DMS153 treated with DMSO at 0.1 percent for 48 hours (cell line): ENCODE data around the gene DISP3.

Source experiments
- DNase-seq: peaks from one replicate; lab custom pipeline; 2025; ENCODE audit not compliant: unreplicated experiment; lab: John Stamatoyannopoulos, UW

Gene DISP3

DNA sequence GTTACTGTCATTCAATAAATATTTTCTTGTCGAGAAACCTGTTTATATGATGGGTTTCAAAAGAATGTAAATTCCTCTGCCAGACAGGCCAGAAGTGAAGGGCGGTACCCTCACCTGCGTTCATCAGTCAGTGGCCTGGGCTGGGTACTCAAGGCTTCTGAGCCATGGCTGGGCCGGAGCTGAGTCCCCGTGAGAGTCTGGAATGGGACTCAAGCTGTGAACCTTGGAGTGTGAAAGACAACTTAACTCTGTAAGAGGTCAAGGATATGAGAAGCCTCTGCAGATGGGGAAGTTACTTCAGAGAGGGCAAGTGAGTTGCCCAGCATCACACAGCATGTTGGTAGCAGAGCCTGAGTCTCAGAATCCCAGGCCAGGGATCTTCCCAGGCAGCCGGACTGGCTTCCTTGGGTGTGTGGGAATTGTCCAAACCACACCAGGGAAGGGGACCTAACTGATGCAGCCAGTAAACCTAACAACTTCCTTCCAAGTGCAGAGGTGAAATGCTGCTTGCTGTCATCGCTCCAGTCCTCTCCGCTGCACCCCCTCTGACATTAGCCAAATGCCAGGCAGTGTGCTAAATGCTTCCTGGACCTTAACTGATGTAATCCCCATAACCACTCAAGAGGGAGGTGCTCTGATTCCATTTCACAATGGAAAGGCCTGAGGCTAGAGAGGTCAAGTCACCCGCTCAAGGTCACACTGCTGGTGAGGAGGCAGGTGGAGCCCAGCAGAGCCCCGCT, 4.8 kb downstream of the DISP3 start:
- DNase-seq: no peak

DNA sequence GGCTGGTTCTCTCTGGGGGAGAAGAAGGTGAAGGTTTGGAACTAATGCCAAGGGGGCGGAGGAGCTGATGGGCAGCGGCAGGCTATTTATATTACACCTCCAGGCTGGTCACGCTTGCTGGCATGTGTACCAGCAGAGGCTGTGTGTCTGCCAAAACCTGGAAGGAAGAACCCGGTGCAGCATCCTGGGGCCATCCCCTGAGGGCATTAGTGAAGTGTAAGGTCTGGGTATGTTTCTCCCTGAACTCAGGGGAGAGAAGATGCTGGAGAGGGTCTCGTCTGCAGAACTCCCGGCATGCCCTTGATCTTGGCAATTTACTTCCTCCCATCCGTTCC, 5.3 kb downstream of the DISP3 start:
- no peak for DNase-seq

DNA sequence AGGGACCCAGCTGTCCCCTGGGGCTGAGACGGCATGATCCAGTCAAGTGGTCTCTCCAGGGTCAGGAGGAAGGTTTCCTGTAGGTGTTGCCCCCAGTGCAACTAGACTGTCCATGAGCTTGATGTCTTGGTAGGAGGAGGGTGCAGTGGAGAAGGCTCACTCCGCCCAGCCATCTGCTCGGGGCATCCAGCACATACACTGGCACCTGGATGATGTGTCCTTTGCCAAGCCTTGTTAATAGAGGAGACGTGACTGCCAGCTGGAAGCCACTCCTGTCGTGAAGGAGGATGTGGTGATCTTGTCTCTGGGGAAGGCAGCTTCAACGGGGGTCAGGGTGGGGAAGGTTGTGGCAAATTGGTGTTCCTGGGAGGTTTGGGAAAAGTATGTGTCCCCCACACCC, 6.2 kb downstream of the DISP3 start:
- no peak for DNase-seq

DNA sequence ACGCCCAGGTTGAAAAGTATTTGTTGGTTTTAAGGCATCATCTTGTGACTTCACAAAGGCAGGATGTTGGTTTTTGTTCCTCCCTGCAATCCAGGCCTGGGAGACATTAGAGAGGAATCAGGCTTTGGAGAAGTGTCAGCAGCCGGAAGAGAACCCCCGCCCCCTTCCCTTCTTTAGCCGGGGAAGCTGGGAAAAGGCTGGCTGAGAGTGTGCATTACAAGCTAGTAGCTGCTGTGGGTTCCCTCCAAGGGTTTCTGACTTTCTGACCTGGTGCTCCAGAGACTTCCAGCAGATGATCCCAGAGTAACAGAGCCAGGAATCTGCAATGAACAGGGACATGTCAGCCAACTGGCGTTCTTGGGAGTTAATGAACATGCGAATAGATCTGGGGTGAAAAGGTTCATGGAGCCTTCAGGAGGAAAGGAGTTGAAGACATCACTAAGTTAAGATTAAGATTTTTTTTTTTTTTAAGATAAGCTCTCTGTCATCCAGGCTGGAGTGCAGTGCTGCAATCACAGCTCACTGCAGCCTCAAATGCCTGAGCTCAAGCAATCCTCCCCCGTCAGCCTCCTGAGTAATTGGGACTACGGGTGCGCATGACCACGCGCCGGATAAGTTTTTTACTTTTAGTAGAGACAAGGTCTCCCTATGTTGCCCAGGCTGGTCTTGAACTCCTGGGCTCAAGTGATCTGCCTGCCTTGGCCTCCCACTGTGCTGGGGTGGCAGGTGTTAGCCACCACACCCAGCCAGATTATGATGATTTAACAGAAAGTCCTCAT, 7.5 kb downstream of the DISP3 start:
- no peak for DNase-seq

DNA sequence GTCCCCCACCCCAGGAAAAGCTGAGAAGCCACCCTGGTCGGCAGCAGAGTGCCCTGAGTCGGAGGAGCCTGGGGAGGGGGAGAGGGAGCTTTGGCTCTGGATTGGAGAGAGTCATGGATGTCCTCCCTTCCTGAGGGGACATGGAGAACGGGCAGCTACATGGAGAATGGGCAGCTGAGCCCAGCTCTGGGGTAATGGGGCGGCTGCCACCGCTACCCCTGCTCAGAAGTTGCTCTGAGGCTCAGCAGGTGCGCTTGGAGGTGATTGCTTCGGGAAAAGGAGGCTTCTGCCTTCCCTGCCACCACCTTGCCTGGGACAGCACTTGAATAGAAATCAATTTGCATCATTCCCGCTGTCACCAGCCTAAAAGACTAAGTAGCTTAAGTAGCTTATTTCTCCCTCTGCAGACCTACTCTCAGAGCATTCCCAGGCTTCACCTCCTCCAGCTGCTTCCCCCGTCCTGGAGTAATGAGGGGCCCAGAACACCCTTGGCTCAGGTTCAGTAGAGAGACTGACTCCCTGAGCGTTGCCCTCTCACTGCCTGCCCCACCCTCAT, 8.3 kb downstream of the DISP3 start:
- DNase-seq: no peak

DNA sequence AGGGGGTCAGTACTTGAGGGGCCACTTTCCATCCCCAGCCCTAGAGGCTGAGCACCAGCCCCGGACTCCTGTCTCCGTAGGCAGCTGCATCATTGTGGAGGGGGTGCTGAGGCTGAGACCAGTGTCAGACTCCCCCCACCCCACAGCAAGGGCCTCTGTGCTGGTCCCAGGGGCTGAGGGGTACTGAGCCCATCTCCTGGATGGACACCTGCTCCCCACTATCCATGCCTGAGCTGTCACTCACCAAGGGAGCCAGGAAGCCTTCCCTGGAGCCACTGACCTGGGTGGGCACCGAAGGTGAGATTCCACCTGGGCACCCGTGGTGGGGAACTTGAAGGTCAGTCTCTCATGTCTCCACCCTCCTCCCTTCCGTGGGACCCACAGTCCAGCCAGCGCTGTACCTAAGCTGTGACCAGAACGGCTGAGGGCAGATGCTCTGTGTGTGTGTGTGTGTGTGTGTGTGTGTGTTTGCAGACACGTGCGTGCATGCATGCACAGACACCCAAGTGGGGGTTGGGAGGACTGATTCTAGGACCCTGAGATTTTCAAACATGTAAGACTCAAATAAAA, 9.3 kb downstream of the DISP3 start:
- no peak for DNase-seq

DNA sequence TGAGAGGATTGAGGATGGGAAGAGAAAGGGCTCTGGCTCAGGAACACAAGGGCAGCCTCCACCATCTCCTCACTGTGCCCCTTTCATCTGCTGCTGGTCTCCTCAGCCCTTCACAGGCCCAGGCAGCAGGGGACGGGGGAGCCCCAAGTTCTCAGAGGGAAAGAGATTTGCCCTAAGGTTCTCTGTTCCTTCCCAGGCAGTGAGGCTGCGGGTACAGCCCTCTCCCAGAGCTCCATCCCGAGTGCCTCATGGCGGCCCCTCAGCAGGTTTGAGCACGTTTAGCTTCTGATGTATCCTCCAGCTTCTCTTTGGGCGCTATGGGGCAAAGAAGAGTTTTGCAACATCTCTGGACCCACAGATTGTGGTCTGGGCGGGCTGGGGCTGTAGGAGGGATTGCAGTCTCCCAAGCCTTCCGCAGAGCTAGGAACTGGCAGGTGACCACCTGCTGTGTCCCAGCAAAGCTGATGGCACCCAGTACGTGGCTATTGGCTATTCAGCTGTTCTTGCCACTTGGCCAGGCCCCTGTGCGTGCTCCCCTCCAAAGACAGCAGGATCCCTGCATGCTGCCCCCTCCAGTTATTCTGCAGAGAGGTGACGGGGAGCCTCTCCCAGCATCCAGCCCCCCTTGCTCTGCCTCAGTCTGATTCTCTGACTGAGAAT, 10.1 kb downstream of the DISP3 start:
- DNase-seq: no peak

DNA sequence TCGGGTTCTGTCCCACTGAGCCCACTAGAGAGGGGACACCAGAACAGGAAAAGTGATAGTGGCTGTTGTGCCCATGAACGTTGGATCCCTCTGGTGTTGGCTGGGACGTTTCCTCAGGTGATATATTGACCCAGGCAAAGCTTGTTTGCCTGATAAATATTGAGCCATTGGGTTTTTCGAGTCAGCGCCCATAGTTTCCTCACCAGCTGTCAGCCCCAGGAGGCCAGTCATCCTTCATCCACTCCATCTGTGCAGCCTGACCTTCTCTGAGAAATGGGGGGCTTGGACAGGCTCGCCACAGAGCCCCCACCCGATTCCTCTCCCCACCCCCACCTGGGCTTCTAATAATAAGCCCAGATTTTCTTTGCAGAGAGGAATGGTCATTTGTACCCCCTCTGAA, 13.3 kb downstream of the DISP3 start:
- DNase-seq: no peak

DNA sequence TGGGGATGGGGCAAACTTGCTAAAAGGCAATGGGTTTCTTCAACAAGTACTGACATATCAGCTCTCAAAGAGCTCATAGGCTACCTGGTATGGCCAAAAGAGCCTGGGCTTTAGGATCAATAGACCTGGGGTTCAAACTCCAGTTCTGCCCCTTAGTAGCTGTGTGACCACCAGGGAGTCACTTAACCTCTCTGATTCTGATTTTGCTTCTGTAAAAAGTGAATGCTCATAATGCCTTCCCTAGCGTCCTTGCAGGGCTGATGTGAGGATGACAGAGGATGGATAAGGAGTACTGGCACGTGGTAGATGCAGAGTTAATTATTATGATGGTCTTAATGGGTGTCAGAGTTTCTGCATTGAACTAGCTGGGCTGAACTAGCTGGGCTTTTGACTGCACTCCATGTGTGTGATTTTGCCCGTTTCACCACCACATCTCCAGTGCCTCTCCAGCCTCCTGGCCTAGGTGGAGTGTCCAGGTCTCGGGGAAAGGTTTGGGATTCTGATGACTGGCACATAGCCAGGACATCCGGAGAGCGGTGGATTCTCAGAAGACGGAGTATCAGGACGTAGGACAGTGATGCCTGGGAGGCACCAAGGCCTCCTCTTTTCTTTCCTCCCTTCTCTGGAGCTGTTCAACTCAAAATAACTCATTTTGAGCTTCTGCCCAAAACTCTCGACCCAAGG, 15.2 kb downstream of the DISP3 start:
- DNase-seq: no peak

DNA sequence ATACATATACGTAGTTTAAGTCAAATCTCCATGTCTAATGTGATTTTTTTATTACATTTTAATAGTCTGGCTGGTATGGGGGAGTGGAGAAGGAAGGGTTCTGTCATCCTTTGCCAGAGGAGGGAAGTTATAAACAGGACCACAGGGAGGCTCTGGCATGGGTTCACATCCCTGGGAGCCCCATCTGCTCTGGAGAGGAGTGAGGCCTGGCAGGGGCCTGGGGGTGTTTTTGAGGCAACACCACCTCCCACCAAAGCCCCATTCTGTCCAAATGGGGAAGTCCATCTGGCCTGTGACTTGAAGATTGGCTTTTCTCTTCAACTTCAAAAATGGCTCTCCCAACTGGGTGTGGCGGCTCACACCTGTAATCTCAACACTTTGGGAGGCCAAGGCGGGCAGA, 15.8 kb downstream of the DISP3 start:
- DNase-seq: no peak

DNA sequence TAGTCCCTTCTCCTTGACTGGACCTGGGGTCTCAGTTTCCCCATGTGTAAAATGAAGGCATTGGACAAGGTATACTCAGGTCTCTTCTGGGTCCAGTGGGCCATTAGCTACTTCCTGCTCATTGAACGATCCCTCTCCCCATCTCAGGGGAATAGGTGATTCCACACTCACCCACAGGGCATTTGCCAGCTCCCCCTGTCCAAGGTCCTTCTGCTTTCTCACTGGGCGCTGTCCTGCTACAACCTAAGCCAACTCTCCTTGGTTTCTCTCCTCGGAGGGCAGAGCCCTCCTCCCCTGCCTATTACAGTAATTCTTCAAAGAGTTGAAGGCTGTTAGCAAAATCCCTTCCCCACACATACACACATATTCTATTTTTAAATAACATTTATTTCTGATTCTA, 16.6 kb downstream of the DISP3 start:
- DNase-seq: no peak

DNA sequence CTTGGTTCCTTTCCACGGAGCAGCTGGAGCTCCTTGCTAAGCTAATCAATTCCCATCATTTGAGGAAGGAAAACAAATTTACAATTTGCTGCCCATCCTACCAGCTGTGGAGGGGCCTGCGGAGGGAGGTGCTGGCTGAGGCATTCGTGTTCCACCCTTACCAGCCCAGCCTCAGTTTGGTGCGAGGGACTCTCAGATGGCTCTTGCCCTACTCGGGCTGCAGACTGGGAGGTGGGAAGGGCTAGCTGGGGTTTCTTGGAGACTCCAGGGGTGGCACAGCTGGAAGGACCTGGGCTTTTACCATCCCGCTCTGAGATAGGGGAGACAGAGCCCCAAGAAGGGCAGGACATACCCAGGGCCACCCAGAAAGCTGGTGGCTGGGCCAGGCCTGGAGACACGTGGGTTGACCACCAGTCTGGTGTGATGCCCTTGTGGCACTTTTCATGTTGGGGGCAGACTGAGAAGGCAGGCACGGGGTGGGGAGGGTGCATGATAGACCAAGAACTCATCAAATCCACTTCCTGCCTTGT, 17.7 kb downstream of the DISP3 start:
- no peak for DNase-seq

DNA sequence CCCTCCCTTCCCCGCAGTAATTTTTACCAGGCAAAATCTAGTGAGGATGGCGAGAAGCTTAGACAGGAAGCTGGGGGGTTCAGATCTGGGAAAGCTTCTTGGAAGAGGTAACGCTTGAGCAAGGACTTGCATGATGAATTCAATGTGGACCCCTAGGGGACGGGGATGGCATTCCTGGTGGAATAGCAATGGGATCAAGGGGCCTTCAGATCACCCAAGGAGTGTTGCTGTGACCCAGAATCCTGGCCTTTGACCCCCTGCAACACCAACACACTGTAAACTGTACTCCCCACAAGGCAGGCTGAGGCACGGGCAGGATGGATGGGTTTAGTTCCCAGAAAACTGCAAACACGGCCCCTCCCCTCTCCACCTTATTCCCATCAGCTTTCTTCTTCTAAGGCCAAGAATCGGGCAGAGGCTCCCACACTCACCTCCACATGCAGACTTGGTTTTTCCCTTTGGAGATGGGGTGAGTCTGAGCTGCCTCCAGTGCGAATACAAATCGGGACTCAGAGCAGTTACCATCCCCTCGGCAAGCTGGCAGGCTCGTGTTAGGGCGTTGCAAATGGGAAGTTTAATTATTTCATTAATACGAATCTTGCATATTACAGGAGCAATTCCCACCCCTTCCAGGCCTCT, 20.1 kb downstream of the DISP3 start:
- no peak for DNase-seq

DNA sequence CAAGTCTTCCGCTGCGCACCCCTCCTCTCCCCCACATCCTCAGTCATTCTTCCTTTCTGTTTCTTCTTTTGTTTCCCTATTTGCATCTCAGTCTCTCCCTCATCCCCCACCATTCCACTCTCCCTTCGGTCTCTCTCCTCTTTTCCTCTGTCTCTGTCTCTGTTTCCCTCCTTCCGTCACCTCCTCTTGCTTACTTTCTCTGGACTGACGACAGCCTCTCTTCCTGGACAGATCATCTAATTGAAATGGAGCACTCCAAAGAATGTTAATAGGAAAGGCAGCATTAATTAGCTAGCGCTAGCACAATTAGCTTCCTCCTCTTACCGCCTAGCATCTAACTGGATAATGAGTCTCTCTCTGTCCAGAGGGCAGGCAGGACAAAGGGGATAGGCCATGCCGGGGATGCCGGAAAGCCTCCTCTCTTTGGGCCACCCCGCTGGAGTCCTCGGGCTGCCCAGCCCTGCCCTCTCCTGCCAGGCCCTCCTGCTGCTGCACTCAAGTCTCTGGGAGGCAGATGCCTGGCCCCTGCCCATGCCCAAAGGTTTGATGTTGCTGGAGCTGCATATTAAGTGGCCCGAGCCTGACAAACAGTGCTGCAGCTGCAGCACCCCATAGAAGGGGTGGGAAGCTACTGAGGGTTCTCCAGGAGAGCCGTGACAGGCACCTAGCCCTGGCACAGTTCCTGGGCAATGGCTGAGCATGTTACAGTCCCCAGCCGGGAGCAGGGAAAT, 20.8 kb downstream of the DISP3 start:
- DNase-seq: peak; percentile 50

DNA sequence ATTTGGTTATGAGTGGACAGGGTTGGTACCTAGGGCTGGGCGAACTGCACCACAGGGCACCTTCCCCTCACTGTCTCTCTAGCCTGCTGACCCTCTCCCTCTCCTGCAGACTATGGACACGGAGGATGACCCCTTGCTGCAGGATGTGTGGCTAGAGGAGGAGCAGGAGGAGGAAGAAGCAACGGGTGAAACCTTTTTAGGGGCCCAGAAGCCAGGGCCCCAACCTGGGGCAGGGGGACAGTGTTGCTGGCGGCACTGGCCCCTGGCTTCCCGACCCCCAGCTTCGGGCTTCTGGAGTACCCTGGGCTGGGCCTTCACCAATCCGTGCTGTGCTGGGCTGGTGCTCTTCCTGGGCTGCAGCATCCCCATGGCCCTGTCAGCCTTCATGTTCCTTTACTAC, 21.9 kb downstream of the DISP3 start:
- no peak for DNase-seq

DNA sequence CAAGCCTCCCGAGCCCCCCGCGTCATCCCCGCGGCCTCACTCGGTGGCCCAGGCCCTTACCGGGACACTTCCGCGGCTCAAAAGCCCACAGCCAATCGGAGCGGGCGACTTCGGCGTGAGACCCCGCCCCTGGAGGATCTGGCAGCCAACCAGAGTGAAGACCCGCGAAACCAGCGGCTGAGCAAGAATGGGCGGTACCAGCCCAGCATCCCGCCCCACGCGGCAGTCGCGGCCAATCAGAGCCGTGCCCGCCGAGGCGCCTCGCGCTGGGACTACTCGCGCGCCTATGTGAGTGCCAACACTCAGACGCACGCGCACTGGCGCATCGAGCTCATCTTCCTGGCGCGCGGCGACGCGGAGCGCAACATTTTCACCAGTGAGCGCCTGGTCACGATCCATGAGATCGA, 22.5 kb downstream of the DISP3 start:
- no peak for DNase-seq

DNA sequence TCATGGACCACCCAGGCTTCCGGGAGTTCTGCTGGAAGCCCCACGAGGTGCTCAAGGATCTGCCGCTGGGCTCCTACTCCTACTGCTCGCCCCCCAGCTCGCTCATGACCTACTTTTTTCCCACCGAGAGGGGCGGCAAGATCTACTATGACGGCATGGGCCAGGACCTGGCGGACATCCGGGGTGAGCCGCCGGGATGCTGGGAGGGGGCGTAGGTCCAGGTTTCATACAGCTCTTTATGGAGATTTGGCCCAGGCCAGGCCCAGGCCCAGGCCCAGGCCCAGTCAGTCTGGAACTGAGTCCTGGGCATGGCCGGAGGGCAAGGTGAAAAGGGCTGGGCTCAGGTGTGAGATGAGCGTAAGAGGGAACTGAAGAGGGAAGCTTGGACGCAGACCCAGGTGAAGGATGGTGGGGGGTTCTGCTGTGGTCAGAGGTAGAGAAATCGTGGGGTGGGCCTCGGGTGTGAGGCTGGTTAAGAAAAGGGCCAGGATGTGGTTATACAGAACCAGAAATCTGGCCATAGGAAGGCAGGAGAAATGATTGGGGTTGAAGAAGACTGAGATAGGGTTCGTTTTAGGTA, 23.0 kb downstream of the DISP3 start:
- no peak for DNase-seq

DNA sequence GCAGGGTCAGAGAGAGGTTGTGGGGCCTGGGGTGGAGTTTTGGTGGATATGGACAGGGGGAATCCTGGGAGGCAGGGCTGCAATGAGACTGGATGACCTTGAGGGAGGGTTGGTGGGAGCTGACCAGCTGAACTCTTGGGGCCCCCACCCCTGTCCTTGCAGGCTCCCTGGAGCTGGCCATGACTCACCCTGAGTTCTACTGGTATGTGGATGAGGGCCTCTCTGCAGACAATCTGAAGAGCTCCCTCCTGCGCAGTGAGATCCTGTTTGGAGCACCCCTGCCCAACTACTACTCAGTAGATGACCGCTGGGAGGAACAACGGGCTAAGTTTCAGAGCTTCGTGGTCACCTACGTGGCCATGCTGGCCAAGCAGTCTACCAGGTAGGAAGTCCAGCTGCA, 23.6 kb downstream of the DISP3 start:
- no peak for DNase-seq

DNA sequence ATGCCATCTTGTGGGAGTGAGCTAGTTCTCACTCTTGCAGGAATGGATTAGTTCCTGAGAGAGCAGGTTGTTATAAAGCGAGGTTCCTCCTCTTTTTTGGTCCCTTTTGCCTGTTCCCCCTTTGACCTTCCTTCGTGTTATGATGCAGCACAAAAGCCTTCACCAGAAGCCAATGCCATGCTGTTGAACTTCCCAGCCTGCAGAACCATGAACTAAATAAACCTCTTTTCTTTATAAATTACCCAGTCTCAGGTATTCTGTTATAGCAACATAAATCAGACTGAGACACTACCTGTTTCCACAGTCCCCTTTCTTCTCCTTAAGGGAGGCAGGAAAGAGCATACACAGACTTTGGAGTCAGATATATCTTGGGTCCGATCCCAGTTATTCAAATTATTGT, 25.6 kb downstream of the DISP3 start:
- DNase-seq: no peak
